SH-SY5Y (cell line): ENCODE measurements around the gene LIF.

Source experiments
- GATA2 ChIP-seq: IDR thresholded peaks from 2 replicates; pipeline ENCODE4 v1.6.1; 2011; ENCODE audit warnings: mild to moderate bottlenecking, low read depth, low read length
- GATA3 ChIP-seq: IDR thresholded peaks from 2 replicates; pipeline ENCODE4 v1.6.1; 2011; ENCODE audit warnings: low read depth, mild to moderate bottlenecking, low read length, moderate library complexity

The LIF gene

GRCh38 chr22:30245985-30246813, at the start of gene LIF:
TSS of gene LIF (minus strand) at chr22:30246759. CDS start at chr22:30246695, 64 bp downstream.
- no peak for TF ChIP-seq GATA3
- no peak for TF ChIP-seq GATA2

DNA sequence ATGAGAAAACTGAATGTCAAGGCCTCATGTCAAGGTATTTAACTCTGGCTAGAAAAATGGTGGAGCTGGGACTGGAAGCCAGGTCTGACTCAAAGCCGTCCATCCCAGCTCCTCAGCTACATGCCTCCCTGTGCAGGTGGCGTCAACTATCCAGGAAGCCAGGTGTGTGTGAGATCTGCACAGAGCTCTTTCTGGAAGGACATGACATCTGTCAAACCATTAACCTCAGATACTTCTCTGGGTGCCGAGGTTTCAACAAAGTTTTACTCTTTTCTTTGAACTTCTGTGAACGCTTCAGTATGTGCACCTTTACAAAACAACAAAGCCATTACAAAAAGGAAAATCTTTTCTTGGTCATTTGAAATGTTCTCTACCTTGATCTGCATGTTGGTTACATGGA, 49.8 kb upstream of the LIF start:
- TF ChIP-seq GATA3 = no peak

GRCh38 chr22:30295576-30295975, 49.0 kb upstream of the LIF start:
- no peak for TF ChIP-seq GATA2

DNA sequence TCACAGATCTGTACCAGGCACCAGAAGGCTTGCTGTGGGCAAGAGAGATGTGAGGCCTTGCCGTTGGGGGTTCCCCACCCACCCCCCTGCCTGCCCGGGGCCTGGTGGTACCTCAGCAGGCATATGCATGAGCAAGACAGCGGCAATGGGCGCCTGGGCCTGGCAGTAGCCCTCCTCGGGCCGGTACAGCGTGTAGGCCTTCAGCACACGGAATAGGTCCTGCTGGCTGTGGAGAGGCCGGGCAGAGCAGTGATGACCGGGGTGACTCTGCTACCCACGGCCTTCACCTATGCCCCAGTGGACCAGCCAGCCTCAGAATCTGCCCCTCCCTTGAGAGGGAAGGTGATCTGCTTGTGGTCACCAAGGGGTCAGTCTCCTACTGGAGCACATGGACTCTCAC, 48.3 kb upstream of the LIF start:
- TF ChIP-seq GATA3 = no peak
- TF ChIP-seq GATA2 = no peak

DNA sequence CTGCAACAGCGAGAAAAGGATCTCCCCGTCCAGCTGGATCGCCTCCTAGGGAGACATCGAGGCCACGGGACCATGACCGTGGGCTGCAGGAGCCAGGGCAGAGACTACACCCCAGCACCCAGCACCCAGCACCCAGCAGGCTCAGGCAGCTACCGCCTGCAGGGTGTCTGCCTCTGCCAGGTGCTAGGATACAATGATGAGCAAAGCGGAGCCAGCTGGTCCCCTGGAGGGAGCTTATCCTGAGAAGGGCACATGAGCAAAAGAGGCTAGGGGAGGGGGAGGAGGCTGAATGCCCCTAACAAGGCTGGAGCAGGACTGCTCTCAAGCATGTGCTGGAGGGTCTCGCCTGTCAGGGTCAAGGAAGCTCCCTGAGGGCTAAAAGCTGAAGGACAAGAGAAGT, 47.5 kb upstream of the LIF start:
- no peak for TF ChIP-seq GATA3
- TF ChIP-seq GATA2 = no peak

DNA sequence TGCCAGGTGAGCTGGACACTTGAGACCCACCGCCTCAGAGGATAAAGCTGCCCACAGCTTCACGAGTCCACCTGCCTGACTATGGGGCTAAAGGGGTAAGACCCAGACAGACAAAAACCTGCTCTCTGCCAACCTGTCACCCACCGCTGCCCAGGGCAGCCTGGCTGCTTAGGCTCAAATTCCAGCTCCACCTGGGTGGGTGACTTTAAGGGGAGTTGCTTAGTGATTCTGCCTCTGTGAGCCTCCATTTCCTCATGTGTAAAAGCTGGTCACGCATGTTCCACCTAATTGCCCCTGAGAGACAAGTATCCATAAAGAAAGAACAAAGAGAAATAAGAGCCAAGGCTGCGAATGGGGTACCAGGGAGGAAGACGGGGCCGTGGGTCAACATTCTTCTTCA, 46.5 kb upstream of the LIF start:
- TF ChIP-seq GATA2 (no peak), GATA3 (no peak)

DNA sequence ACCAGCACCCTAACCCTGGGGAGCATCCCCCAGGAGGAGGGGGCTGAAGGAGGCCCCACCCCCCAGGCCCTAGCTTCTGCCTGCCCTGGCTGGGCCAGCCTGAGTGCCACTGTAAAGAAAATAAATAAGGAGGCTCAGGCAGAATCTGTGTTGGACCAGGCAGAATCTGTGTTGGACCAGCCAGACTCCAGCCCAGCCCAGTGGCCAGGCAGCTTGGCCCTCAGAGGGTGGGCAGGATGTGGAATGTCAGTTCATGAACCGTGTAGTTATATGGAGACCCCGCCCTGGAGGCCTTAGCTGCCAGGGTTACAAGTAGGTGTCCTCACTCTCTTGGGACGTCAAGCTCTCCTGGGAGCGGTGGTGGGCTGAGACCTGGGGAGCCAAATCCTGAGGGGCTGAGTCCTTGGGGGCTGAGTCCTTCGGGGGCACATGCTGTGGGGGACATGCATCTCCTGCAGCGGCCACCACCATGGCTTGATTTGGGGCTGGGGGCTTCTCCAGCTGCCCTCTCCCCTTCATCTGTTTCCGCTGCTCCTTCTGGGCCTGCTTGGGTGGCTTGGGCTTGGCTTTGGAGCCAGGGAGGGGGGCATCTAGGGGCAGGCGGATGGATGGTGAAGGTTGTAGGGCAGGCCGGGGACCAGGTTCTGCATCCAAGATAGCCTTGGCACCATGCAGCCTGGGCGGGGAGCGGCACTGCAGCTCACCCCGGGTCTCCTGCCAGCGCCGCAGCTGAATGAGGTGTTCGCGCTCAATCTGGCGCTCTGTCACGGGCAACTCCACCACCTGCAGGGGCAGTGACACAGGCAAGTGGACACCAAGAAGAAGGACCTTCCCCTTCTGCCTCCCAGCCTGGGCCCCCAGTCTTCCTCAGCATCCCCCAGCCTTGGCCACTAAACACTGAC, 45.8 kb upstream of the LIF start:
- TF ChIP-seq GATA2 = no peak
- TF ChIP-seq GATA3 = no peak

- TF ChIP-seq GATA3 (no peak), GATA2 (no peak)
These were observed 44.7 kb upstream of the LIF start for GRCh38 chr22:30291058-30291892.

DNA sequence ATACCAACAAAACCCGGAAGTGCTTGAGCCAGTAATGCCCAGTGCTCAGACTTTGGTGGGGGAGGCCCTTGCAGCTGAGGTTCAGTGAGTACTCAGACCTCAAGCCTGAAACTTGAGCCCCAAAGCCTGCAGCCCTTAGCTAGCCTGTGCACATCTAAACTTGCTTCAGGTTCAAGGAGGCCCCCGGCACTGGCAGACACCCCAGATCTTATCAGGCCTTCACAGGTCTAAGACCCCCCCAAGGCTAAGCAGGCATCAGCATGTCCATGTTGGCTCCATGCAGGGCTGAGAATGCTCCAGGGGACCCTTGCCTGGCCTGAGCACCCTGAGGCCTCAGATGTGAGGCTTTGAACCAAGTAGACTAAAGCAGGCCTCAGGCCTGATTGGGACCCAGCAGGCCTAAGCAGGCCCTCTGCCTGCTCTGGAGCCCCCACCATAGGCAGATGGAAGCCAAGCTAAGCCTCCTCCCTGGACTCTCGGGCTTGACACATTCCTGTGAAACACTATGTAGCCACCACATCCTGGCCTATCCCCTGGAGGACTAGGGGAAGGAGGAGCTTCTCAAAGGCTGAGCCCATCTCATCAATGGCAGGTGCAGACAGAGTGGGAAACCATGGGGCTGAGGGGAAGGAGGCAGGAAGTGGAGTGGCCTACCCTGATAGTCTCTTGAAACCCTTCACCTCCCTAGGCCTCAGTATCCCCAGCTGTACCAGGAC, 43.9 kb upstream of the LIF start:
- TF ChIP-seq GATA2 = no peak
- TF ChIP-seq GATA3 = no peak

GRCh38 chr22:30289980-30290313, 43.4 kb upstream of the LIF start:
- TF ChIP-seq GATA2 = no peak
- no peak for TF ChIP-seq GATA3

- no peak for TF ChIP-seq GATA2
These were observed 42.8 kb upstream of the LIF start, which contains the start of gene CASTOR1 for GRCh38 chr22:30289141-30289979. TSS of gene CASTOR1 (minus strand) at chr22:30289505. CDS start at chr22:30289497, 8 bp downstream.

DNA sequence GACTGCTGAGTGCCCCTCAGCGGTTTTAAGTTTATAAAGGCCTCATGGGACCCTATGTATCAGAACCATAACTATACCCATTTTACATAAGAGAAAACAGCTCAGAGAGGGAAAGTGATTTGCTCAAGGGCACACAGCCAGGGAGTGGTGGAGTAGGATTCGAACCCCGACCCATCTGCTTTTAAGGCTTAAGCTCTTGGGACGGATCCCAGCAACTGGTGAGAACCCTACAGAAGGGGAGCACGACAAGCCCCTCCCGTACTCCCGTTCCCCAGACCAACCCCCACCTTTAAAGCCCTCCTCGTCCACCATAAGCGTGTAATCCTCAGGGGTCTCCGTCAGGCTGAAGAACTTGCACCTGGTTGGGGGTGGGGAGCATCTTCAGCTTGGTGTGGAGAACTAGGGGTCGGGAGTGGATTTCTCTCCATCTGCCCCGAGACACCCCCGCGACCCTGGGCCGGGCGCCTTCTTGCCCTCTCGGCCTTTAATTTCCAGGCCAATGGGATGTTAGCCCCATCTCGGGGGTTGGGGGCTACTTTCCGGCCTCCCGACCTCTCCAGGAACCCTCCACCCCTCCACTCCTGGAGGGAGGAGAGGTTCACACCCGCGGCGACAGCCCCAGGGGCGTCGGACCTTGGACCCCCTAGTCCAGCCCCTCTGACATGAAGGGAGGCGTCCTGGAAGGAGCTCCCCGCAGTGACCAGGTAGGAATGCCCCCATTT, 42.0 kb upstream of the LIF start:
- no peak for TF ChIP-seq GATA3
- no peak for TF ChIP-seq GATA2
